Stimulated activated CD4-positive, alpha-beta T cell treated with anti-CD3 and anti-CD28 coated beads, TNF-alpha, amount 100 ng/mL, for 48 hours (primary cell): ENCODE measurements around the gene FN3KRP.

Source experiments
- DNase-seq, 3 donors: peaks; one replicate each; pipeline ENCODE4 v3.0.0-alpha.2; 2020; ENCODE audit warnings: low read depth in 3 of 3

Gene FN3KRP

GRCh38 chr17:82709676-82710498 lies 6.6 kb upstream of the FN3KRP start:
- no peak for DNase-seq

- DNase-seq: no peak
Measured at GRCh38 chr17:82710499-82711232, 5.8 kb upstream of the FN3KRP start.

DNA sequence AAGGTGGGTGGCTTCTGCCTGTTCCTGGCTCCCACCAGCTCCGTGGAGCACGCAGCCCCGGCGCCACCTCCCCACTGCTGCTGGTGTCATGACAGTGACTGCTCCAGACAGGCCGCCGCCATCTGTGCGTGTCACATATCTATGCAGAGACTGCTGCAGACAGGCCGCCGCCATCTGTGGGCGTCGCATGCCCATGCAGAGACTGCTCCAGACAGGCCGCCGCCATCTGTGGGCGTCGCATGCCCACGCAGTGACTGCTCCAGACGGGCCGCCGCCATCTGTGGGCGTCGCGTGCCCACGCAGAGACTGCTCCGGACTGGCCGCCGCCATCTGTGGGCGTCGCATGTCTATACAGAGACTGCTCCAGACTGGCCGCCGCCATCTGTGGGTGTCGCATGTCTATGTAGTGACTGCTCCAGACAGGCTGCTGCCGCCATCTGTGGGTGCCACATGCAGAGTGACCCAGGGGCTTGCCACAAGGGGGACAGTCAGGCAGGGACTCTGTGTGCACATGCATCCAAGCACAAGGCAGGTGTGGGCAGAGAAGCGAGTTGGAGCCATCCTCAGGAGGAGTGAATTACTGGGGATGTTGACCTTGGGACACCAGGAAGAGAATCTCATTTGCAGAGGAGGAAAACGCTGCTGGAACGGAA lies 3.3 kb upstream of the FN3KRP start:
- no peak for DNase-seq

- no peak for DNase-seq
Measured at GRCh38 chr17:82718986-82719685, 2.6 kb downstream of the FN3KRP start.

DNA sequence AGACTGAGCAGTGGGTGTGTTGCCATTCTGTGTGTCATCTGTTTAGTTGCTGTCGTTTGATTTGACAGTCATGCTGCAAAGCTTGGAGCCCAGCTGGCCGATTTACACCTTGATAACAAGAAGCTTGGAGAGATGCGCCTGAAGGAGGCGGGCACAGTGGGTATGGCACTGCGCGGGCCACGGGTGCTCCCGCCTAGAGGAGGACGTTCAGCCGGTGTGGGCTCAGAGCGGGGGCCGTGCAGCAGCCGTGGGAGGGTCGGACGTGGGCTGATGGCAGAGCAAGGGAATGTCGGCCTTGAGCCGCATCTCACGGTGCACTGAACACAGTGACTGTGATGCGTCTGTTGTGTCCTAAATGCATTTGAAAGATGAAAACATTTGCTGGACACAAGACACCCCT lies 3.7 kb downstream of the FN3KRP start:
- DNase-seq: no peak

DNA sequence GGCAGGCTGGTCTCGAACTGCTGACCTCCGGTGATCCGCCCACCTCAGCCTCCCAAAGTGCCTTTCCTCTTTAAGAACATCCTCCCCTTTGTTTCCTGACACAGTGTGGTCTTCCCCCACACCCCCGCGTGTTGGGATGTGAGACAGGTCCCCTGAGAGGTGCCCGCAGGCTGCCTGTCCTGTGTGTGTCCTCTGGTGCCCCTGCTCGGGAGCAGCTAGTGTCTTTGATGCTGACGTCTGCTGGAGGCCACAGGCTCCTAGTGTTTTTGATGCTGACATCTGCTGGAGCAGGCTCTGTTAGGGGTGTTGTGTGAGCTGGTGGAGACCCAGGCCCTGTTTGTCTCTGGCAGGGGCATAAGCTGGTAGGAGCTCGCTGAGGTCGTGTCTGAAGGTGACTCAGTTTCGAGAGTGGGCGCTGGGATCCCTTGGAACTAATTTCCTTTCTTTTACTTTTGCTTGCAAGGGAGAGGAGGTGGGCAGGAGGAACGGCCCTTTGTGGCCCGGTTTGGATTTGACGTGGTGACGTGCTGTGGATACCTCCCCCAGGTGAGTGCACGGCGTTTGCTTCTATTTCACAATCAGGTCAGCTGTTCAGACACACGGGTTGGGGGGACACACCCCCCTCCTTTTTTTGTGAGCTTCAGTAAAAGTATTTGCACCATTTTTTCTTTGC lies 6.0 kb downstream of the FN3KRP start:
- no peak for DNase-seq

- DNase-seq: no peak
Measured at GRCh38 chr17:82723169-82723807, 6.8 kb downstream of the FN3KRP start.

DNA sequence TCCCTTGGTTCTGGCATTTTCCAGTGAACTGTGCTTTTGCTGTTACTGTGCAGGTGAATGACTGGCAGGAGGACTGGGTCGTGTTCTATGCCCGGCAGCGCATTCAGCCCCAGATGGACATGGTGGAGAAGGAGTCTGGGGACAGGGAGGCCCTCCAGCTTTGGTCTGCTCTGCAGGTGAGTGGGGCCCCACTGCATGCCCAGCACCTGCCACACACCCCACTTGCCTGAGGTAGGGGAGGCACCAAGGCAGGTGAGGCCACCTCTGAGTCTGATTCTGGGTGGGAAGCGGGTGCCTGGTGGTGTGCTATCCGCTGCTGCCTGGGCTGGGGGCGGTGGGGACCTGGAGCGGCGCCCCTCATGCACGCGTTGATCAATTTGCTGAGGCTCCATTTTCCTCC lies 9.9 kb downstream of the FN3KRP start:
- DNase-seq: no peak

GRCh38 chr17:82729479-82730260 lies 13.2 kb downstream of the FN3KRP start:
- no peak for DNase-seq

- no peak for DNase-seq
Measured at GRCh38 chr17:82732118-82732743, 15.7 kb downstream of the FN3KRP start.

GRCh38 chr17:82734987-82735866 lies 18.7 kb downstream of the FN3KRP start, which contains the start of gene FN3K:
Gene FN3K, plus strand, starts transcription at chr17:82735615. Its CDS starts 22 bp downstream, at chr17:82735637.
- DNase-seq: no peak

GRCh38 chr17:82736511-82737185 lies 20.1 kb downstream of the FN3KRP start:
- no peak for DNase-seq

GRCh38 chr17:82737967-82738877 lies 21.7 kb downstream of the FN3KRP start:
- no peak for DNase-seq

DNA sequence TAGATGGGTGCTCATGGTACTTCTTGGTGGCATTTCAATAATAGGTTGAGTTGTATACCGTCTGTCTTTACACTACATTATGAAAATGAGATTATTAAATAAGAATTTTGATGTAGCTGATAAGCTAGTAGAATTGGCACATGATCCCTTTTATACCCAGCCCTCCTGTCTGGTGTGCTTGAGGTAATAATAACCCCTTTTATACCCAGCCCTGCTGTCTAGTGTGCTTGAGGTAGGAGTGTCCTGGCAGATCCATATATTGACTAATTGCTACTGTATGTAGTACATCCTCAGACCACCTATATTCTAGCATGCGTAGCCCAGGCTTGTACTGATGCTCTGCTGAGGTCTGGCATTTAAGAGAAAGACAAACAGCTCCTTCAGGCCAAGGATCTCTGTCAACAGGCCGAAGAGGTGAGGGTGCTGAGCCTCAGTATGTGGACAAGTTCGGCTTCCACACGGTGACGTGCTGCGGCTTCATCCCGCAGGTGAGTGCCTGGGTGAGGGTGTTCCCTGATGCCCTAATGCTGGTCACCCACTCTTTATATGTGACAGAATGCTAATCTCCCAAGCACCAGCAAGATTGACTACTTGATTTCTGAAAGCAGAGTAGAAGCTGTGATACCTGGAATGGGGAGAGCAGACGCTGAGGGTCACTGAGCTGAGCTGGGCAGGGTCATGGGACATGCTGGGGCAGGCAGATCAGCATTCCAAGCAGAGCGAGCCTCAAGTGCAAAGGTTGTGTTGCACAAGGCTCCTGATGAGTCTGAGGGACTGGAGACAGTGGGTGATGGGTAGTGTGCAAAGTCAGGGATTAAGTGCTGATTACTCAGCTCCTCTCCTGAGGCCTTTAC lies 24.6 kb downstream of the FN3KRP start:
- DNase-seq: no peak

- DNase-seq: no peak
Measured at GRCh38 chr17:82743344-82744219, 27.1 kb downstream of the FN3KRP start.
